ENCODE data around the gene ASXL1.

DNA sequence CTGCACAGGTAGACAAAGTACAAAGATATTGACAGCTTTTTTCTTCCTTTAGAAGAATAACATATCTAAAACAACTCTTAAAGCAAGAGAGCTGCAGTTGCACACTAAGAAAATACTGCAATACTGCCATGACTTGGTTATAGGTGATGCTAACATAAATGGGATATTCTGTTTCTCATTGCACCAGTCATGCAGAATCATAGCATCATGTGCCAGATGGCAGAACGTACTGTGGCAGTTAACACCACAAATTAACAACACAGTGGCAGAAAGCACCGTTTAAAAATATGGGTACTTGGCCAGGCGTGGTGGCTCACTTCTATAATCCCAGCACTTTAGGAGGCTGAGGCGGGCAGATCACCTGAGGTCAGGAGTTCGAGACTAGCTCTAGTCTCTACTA is 7.4 kb downstream of the ASXL1 start:
- TF ChIP-seq POLR2A (IDR thresholded peaks at IDR 0.05), result no peak
- TF ChIP-seq, protein P1, sequence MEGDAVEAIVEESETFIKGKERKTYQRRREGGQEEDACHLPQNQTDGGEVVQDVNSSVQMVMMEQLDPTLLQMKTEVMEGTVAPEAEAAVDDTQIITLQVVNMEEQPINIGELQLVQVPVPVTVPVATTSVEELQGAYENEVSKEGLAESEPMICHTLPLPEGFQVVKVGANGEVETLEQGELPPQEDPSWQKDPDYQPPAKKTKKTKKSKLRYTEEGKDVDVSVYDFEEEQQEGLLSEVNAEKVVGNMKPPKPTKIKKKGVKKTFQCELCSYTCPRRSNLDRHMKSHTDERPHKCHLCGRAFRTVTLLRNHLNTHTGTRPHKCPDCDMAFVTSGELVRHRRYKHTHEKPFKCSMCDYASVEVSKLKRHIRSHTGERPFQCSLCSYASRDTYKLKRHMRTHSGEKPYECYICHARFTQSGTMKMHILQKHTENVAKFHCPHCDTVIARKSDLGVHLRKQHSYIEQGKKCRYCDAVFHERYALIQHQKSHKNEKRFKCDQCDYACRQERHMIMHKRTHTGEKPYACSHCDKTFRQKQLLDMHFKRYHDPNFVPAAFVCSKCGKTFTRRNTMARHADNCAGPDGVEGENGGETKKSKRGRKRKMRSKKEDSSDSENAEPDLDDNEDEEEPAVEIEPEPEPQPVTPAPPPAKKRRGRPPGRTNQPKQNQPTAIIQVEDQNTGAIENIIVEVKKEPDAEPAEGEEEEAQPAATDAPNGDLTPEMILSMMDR (IDR thresholded peaks at IDR 0.05), result no peak
- TF ChIP-seq POLR2AphosphoS5 (IDR thresholded peaks at IDR 0.05; ENCODE audit: insufficient read depth in 1 of 2, low read depth in 1 of 2), result no peak
